Measurements from ENCODE around the gene ALK. TPM values are rescaled to one million over a fixed set of nuclear protein-coding genes. Genes with fewer than 3 reads are reported as not detected.

Gene ALK
- total RNA-seq: not detected

GRCh38 chr2:29921560-29921915 lies at the start of gene ALK:
TSS of gene ALK (minus strand) at chr2:29921586. CDS start at chr2:29920659, 927 bp downstream.
- ATAC-seq (peak; percentile 77 to 78), DNase-seq (peak; percentile 22)
- peaks cover 21% of the 10 kb centered on the region for H3K4me1 Mint-ChIP-seq (ENCODE audit: low read depth)
- H3K9me3 Mint-ChIP-seq: no peaks in the 10 kb centered on the region
- no peaks in the 10 kb centered on the region for H3K36me3 Mint-ChIP-seq (ENCODE audit: insufficient read depth)
- H3K27me3 Mint-ChIP-seq (ENCODE audit: low read depth): peaks cover 66% of the 10 kb centered on the region
- H3K4me3 Mint-ChIP-seq: peak within 1 kb of the TSS; percentile 31

DNA sequence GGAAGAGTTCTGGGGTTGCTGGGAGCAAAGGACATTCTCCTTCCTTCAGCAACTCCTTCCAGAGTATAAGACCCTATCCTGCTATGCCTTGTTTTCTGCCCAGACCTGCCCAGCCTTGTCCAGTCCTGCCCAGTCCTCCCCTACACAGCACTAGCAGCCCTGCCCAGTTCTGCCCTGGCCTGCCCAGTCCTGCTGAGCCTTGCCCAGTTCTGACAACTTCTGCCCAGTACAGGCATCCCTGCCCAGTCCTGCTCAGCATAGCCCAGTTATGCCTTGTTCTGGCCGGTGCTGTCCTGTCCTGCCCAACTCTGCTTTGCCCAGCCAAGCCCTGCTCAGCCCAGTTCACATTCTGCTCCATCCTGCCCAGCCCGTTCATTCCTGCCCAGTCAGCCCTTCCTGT lies 44.9 kb upstream of the ALK start:
- Mint-ChIP-seq H3K36me3 (ENCODE audit: insufficient read depth) (no peaks in the 10 kb centered on the region), H3K4me1 (ENCODE audit: low read depth) (no peaks in the 10 kb centered on the region), H3K4me3 (no peak overlapping the region), H3K27me3 (ENCODE audit: low read depth) (peaks cover 17% of the 10 kb centered on the region), H3K9me3 (no peaks in the 10 kb centered on the region)
- peak in 1 of 2 donors; percentile 21 for ATAC-seq
- DNase-seq: no peak

DNA sequence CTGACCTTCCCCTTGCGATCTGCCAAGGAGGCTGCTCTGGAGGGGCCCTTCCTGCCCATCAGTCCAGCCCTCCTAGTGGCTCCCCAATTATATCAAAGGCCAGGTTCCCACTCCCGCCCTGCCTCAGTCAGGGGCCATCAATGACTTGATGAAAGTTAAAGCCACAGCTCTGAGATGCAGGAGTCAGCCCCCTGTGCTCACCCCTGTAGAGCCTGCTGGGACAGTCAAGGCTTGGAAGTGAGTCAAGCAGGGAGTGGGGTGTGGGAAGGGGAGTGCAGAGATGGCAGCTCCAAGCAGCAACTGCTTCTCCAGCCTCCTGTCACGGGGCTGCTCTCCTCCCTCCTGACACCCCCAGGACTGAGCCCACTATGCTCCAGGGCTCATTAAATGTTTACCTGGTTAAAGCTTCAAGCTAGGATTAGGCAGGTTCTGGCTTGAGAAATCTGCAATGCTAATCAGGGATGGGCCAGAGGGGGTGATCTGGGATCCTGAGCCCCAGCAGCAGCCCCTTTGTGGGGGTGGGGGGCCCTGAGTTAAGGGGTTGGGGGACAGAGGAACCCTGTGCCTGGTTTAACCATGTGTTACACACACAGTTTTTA lies 42.7 kb upstream of the ALK start:
- no peak overlapping the region for H3K4me3 Mint-ChIP-seq
- H3K36me3 Mint-ChIP-seq (ENCODE audit: insufficient read depth): no peaks in the 10 kb centered on the region
- H3K27me3 Mint-ChIP-seq (ENCODE audit: low read depth): peaks cover 15% of the 10 kb centered on the region
- H3K9me3 Mint-ChIP-seq: no peaks in the 10 kb centered on the region
- ATAC-seq (no peak), DNase-seq (no peak)
- H3K4me1 Mint-ChIP-seq (ENCODE audit: low read depth): no peaks in the 10 kb centered on the region

DNA sequence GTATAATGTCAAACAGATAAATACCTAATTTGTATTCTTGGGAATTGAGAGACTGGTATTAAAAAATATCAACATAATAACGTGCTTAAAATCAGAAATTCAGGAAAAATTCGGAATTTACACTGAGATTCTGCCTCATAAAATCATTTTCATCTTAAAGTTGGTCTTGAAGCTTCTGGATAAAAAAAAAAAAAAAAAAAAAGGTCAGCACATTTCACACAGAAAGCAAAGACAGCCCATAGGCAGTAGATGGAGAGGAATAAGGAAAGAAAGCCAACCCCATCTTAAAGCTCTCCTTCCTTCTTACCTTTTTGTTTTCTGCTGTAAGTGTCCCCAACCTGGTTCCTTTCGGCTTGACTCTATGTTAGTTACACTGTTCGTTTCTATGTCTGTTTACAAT lies 41.5 kb upstream of the ALK start:
- H3K4me1 Mint-ChIP-seq (ENCODE audit: low read depth): no peaks in the 10 kb centered on the region
- no peak for ATAC-seq
- DNase-seq: no peak
- peaks cover 15% of the 10 kb centered on the region for H3K27me3 Mint-ChIP-seq (ENCODE audit: low read depth)
- H3K4me3 Mint-ChIP-seq: no peak overlapping the region
- no peaks in the 10 kb centered on the region for H3K36me3 Mint-ChIP-seq (ENCODE audit: insufficient read depth)
- no peaks in the 10 kb centered on the region for H3K9me3 Mint-ChIP-seq

DNA sequence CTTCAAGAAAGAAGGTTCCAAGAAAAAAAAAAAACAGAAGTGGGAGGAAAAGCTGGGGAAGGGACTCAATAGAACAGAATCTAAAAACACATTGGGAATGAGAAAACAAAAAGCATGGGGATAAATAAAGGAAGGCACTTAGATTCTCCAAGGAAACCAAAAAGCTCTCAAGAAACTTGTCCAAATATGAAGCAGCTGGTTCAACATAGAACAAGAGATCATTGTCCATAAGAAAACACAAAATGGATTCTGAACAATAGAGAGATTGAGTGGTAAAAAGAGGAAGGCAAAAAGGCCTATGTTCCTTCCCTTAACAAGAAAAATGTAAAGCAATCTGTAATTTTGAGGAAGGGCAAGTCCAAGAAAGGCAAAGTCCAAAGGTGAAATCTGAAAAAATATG lies 32.9 kb upstream of the ALK start:
- no peaks in the 10 kb centered on the region for H3K4me1 Mint-ChIP-seq (ENCODE audit: low read depth)
- no peak overlapping the region for H3K4me3 Mint-ChIP-seq
- peaks cover 9% of the 10 kb centered on the region for H3K27me3 Mint-ChIP-seq (ENCODE audit: low read depth)
- no peaks in the 10 kb centered on the region for H3K36me3 Mint-ChIP-seq (ENCODE audit: insufficient read depth)
- DNase-seq (no peak), ATAC-seq (no peak)
- no peaks in the 10 kb centered on the region for H3K9me3 Mint-ChIP-seq

DNA sequence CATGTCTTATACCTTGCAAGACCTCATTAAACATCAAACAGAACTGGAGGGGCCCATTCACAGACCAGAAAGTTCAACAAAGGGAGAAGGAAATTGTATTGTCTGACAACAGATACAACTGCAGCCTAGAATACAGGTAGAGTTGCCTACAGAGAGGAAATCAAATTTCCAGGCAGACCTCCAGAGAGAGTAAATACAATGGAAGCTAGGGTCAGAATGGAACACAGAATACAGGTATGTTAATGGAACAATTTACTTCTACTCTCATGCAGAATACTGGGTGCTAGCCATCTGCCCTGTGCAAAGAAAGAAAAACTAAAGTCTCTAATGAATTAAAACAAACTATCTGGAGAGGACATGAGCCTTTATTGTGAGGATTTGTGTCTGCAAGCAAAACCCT lies 31.6 kb upstream of the ALK start:
- H3K9me3 Mint-ChIP-seq: no peaks in the 10 kb centered on the region
- no peak overlapping the region for H3K4me3 Mint-ChIP-seq
- no peaks in the 10 kb centered on the region for H3K4me1 Mint-ChIP-seq (ENCODE audit: low read depth)
- no peak for DNase-seq
- ATAC-seq: no peak
- H3K36me3 Mint-ChIP-seq (ENCODE audit: insufficient read depth): no peaks in the 10 kb centered on the region
- H3K27me3 Mint-ChIP-seq (ENCODE audit: low read depth): peaks cover 9% of the 10 kb centered on the region

DNA sequence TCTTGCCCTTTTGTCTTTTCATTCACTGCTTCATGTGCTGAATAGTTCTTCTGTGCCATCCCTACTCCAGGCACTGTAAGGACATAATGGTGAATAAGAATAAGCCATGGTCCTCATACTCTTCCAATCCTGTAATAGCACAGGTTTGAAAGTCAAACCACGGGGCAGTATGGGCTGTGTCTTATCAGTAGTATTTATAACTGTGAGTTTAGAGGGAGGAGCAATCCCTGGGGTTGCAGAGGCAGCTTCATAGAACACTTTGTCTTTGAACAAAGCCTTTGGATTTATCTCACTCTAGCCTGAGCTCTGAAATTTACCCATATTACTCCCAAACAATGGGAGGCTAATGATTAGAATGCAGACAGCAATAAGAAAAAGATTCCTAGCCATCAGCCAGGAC lies 30.2 kb upstream of the ALK start:
- H3K4me1 Mint-ChIP-seq (ENCODE audit: low read depth): no peaks in the 10 kb centered on the region
- H3K27me3 Mint-ChIP-seq (ENCODE audit: low read depth): peaks cover 7% of the 10 kb centered on the region
- ATAC-seq: no peak
- no peak overlapping the region for H3K4me3 Mint-ChIP-seq
- H3K36me3 Mint-ChIP-seq (ENCODE audit: insufficient read depth): no peaks in the 10 kb centered on the region
- H3K9me3 Mint-ChIP-seq: no peaks in the 10 kb centered on the region
- no peak for DNase-seq

- peaks cover 7% of the 10 kb centered on the region for H3K27me3 Mint-ChIP-seq (ENCODE audit: low read depth)
- DNase-seq: no peak
- ATAC-seq: no peak
- no peaks in the 10 kb centered on the region for H3K9me3 Mint-ChIP-seq
- H3K4me3 Mint-ChIP-seq: no peak overlapping the region
- no peaks in the 10 kb centered on the region for H3K36me3 Mint-ChIP-seq (ENCODE audit: insufficient read depth)
- H3K4me1 Mint-ChIP-seq (ENCODE audit: low read depth): no peaks in the 10 kb centered on the region
Measured at GRCh38 chr2:29950481-29950880, 29.1 kb upstream of the ALK start.

GRCh38 chr2:29949042-29949441 lies 27.7 kb upstream of the ALK start:
- H3K9me3 Mint-ChIP-seq: peaks cover 4% of the 10 kb centered on the region
- ATAC-seq: no peak
- H3K4me1 Mint-ChIP-seq (ENCODE audit: low read depth): no peaks in the 10 kb centered on the region
- no peak overlapping the region for H3K4me3 Mint-ChIP-seq
- DNase-seq: no peak
- H3K27me3 Mint-ChIP-seq (ENCODE audit: low read depth): peaks cover 5% of the 10 kb centered on the region
- H3K36me3 Mint-ChIP-seq (ENCODE audit: insufficient read depth): no peaks in the 10 kb centered on the region

DNA sequence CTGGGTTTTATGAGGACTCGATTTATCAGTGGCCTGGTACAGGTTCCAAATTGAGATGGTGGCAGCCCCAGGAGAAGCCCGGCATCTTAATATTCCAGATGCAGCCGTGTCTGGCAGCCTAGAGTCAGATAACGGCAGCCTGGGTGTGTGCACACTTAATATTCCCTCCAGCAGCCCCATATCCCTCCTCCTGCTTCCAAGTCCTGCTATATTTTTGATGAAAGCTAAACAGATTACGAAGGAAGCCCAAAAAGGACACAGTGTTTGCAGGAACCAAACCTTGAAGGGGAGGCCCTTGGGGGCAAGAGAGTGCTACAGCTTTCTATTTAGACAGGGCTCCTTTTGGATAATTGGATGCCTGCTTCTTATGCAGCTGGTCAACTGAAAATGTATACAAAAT lies 25.1 kb upstream of the ALK start:
- H3K4me3 Mint-ChIP-seq: no peak overlapping the region
- peaks cover 2% of the 10 kb centered on the region for H3K27me3 Mint-ChIP-seq (ENCODE audit: low read depth)
- no peak for ATAC-seq

GRCh38 chr2:29942711-29943110 lies 21.3 kb upstream of the ALK start:
- no peaks in the 10 kb centered on the region for H3K4me1 Mint-ChIP-seq (ENCODE audit: low read depth)
- no peaks in the 10 kb centered on the region for H3K36me3 Mint-ChIP-seq (ENCODE audit: insufficient read depth)
- ATAC-seq (no peak), DNase-seq (no peak)
- H3K27me3 Mint-ChIP-seq (ENCODE audit: low read depth): peaks cover 5% of the 10 kb centered on the region
- H3K4me3 Mint-ChIP-seq: no peak overlapping the region
- peaks cover 8% of the 10 kb centered on the region for H3K9me3 Mint-ChIP-seq

More for the DNA sequence above, 25.1 kb upstream of the ALK start:
- H3K36me3 Mint-ChIP-seq (ENCODE audit: insufficient read depth): no peaks in the 10 kb centered on the region
- peaks cover 8% of the 10 kb centered on the region for H3K9me3 Mint-ChIP-seq
- DNase-seq: no peak
- H3K4me1 Mint-ChIP-seq (ENCODE audit: low read depth): no peaks in the 10 kb centered on the region

- DNase-seq (no peak), ATAC-seq (no peak)
- H3K36me3 Mint-ChIP-seq (ENCODE audit: insufficient read depth): no peaks in the 10 kb centered on the region
- H3K4me1 Mint-ChIP-seq (ENCODE audit: low read depth): no peaks in the 10 kb centered on the region
- H3K27me3 Mint-ChIP-seq (ENCODE audit: low read depth): peaks cover 13% of the 10 kb centered on the region
- H3K4me3 Mint-ChIP-seq: no peak overlapping the region
- H3K9me3 Mint-ChIP-seq: peaks cover 8% of the 10 kb centered on the region
Measured at GRCh38 chr2:29940706-29941105, 19.3 kb upstream of the ALK start.

DNA sequence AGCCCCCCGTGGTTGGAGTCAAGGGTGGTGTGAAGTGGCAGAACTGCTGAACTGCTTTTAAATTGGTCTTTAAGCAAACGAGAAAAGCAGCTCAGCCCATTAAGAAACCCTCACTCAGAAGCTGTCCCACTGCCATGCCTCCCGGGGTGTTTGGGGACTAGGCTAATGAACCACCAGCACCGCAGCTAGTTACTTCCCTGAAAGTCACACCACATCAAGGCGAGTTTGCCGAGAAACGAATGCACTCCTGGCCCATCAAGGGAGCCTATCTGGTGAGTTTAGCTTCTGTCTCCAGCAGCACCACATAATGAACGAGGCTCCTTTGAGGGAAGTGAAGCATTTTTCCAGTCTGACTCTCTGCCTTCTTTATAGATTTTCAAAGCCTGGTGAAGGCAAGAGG lies 14.6 kb upstream of the ALK start:
- Mint-ChIP-seq H3K9me3 (no peaks in the 10 kb centered on the region), H3K36me3 (ENCODE audit: insufficient read depth) (no peaks in the 10 kb centered on the region), H3K27me3 (ENCODE audit: low read depth) (peaks cover 23% of the 10 kb centered on the region), H3K4me3 (no peak overlapping the region), H3K4me1 (ENCODE audit: low read depth) (no peaks in the 10 kb centered on the region)
- ATAC-seq (no peak), DNase-seq (no peak)

DNA sequence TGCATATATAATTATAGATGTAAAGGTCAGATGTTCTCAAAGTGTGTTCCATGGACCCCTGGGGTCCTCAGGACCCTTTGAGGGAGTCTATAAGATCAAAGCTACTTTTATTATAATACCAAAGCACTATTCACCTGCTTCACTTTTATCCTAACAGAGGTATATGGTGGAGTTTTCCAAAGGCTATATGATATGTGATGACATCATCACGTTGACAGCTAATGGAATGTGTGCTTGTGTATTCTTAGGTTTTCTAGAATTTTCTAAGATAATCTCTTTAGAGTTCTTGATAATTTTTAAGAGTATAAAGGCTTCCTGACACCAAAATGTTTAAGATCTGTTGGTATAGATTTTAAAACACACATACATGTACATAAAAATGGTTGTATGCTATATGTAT lies 10.4 kb upstream of the ALK start:
- DNase-seq: no peak
- no peak for ATAC-seq
- Mint-ChIP-seq H3K27me3 (ENCODE audit: low read depth) (peaks cover 28% of the 10 kb centered on the region), H3K9me3 (no peaks in the 10 kb centered on the region), H3K36me3 (ENCODE audit: insufficient read depth) (no peaks in the 10 kb centered on the region), H3K4me1 (ENCODE audit: low read depth) (no peaks in the 10 kb centered on the region), H3K4me3 (no peak overlapping the region)

GRCh38 chr2:29923110-29923721 lies 1.8 kb upstream of the ALK start:
- ATAC-seq (no peak), DNase-seq (peak; percentile 18)
- H3K4me3 Mint-ChIP-seq: no peak overlapping the region
- H3K9me3 Mint-ChIP-seq: no peaks in the 10 kb centered on the region
- peaks cover 21% of the 10 kb centered on the region for H3K4me1 Mint-ChIP-seq (ENCODE audit: low read depth)
- H3K27me3 Mint-ChIP-seq (ENCODE audit: low read depth): peaks cover 56% of the 10 kb centered on the region
- H3K36me3 Mint-ChIP-seq (ENCODE audit: insufficient read depth): no peaks in the 10 kb centered on the region
